Activated T-cell treated with anti-CD3 and anti-CD28 coated beads, Interleukin-2, amount 50 U/mL, for 72 hours (primary cell): ENCODE data around the gene KRT74. TPM values are rescaled to one million over a fixed set of nuclear protein-coding genes. Genes with fewer than 3 reads are reported as not detected.

ENCODE experiments used
- ATAC-seq, 2 donors: fragments of 150-1000 bp; cut with Tn5 transposase; replicated peaks in 1 of 2; 2 replicates each; pipeline ENCODE4 v1.10.0; 2021; ENCODE audit warnings: moderate library complexity in 2 of 2, mild to moderate bottlenecking in 1 of 2
- DNase-seq, 2 donors: peaks; one replicate each; pipeline ENCODE4 v3.0.0; 2021 to 2022; ENCODE audit warnings: mixed read lengths in 1 of 2
- H3K27ac Mint-ChIP-seq: one replicate; pipeline ENCODE4 v1.8.0; 2022; ENCODE audit warnings: mild to moderate bottlenecking, moderate library complexity, mixed read lengths
- H3K27me3 Mint-ChIP-seq: one replicate; pipeline ENCODE4 v1.8.0; 2022; ENCODE audit warnings: low read depth, mixed read lengths
- H3K36me3 Mint-ChIP-seq, 2 donors: one replicate each; pipeline ENCODE4 v1.8.0; 2022; ENCODE audit warnings: mixed read lengths in 2 of 2, mild to moderate bottlenecking in 1 of 2; ENCODE audit not compliant: insufficient read depth in 2 of 2
- H3K4me1 Mint-ChIP-seq: one replicate; pipeline ENCODE4 v1.8.0; 2022; ENCODE audit warnings: low read depth, mixed read lengths
- H3K4me3 Mint-ChIP-seq, 2 donors: one replicate each; pipeline ENCODE4 v1.8.0; 2022; ENCODE audit warnings: mild to moderate bottlenecking in 2 of 2, mixed read lengths in 2 of 2, moderate library complexity in 2 of 2
- H3K9me3 Mint-ChIP-seq, 2 donors: one replicate each; pipeline ENCODE4 v1.8.0; 2022; ENCODE audit warnings: mixed read lengths in 2 of 2
- total RNA-seq, 2 donors: library from RNA; stranded (reverse); gene quantifications; one replicate each; pipeline ENCODE4 v1.2.3, GENCODE V29; 2022

Gene KRT74
- total RNA-seq, 2 donors from 2014 or later, result 0.12 TPM; not detected in 1

DNA sequence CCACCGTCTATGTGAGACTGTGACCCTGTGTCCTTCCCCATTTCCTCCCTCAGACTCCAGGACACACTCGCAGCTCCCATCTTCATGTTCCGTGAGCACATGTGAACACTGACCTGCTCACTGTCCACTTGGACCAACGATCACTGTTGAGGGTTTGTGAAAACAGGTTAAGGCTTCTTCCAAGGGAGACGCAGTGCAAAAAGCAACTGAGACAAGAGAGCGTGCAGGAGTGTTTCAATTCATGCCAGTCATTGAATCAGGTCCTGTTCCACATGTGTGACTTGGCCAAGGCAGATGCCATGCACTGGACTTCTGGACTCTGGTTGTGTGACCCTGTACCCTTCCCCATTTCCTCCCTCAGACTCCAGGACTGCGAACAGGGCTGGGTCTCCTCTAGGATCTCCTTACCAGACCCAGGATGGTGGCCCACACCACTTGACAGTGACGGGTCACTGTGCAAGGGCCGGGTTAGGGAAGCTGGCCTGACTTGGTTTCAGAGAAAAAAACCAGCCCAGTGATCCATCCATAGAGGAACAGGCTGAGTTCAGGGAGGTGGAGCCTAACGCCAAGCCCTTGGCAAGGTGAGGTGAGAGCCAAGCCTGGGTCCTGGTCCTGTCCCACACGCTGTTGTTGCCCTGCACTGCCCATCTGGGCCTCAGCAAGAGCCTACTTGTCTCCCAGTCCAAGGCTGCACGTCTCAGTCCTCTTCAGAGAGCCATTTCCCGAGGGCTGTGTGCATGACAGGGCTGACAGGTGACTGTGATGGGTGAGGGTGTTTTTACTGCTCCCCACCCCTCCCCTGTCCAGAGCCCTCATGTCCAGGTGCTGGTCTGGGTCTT is 47.8 kb downstream of the KRT74 start:
- Mint-ChIP-seq H3K4me1 (peaks cover 6% of the 10 kb centered on the region), H3K9me3 (no peaks in the 10 kb centered on the region), H3K36me3 (no peaks in the 10 kb centered on the region), H3K4me3 (no peak overlapping the region), H3K27ac (no peak overlapping the region), H3K27me3 (no peaks in the 10 kb centered on the region)
- DNase-seq (no peak), ATAC-seq (no peak)

DNA sequence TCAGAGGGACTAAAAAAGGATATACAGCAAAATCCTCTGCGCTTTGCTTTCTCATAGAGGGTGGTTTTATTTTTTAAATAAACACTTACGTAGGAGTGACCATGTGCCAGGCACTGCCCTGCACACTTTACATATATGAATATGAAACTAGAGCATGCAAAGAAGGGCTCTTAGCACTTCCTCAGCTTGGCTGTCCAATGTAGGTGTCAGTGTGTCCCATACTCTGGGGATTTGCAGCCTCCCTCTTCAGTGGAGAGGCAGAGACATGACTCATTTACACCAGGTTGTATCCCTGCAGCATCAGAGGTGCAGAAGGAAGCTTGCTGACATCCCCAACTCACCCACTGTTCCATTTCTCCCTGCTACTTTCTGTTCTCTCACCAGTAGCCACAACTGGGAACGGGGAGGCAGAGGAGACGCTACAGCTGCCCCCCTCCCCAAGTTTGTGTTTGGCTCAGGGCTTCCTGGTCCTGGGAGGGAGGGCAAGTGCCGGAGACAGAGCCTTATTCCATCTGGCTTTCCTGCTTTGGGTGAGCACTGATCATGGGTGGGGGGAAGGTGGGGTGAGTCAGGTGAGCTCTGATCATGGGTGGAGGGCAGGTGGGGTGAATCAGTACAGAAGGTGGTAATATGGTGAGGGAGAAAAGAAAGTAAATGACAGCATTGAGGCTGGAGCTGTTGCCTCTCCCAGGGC is 48.6 kb downstream of the KRT74 start:
- H3K4me1 Mint-ChIP-seq, result peaks cover 6% of the 10 kb centered on the region
- DNase-seq (no peak), ATAC-seq (no peak)
- no peak overlapping the region for H3K4me3 Mint-ChIP-seq
- no peaks in the 10 kb centered on the region for H3K36me3 Mint-ChIP-seq
- no peak overlapping the region for H3K27ac Mint-ChIP-seq
- H3K9me3 Mint-ChIP-seq, result no peaks in the 10 kb centered on the region
- no peaks in the 10 kb centered on the region for H3K27me3 Mint-ChIP-seq

DNA sequence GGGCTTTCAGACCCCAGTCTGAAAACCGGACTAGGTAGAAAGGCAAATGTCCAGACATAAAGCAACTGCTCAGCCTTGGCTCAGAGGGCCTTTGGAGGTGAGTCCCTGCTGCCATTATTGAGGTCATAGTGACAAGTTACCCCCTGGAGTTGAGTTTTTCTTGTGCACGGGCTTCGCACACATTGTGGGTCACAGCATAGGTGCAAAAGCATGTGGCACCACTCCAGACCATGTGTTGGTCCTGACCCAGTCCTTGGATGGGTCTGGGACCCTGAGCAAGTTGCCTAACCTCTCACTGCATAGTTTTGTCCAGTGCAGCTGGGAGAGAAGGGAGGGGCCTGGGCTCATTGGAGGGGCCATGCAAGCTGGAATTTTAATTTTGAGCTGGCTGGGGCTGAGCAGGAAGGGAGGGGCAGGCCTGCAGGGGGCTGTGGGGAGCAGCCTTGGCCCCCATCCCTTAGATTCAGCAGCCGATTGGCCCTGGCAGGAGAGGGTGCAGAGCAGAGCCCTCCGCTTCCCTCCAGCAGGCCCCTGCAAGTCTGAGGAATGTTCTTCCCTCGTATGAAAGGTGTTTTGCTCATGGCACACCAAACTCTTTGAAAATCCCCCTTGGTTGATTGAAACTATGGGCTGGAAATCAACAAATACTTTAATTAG is 49.3 kb downstream of the KRT74 start:
- Mint-ChIP-seq H3K4me1 (peaks cover 6% of the 10 kb centered on the region), H3K36me3 (no peaks in the 10 kb centered on the region), H3K27me3 (no peaks in the 10 kb centered on the region), H3K9me3 (no peaks in the 10 kb centered on the region), H3K4me3 (no peak overlapping the region), H3K27ac (no peak overlapping the region)
- DNase-seq, result no peak
- no peak for ATAC-seq

DNA sequence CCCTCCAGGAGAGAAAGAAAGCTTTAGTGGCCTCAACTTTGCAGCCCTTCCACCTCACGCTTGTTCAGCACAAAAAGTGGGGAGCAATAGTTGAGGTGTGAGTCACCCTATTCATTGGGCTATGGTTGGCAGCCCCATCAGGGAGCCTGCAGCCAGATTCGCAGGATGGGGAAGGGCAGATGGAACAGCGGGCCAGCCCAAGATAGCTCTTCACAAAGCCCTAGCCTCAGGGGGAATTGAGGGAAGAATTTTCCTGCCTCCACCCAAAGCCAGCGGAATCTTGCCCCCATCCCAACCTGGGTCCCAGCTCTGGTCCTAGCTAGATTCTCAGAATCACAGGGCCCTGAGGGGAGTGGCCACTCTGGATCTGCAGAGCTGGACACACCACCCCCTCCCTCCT is 49.8 kb downstream of the KRT74 start:
- no peaks in the 10 kb centered on the region for H3K27me3 Mint-ChIP-seq
- ATAC-seq, result no peak
- no peaks in the 10 kb centered on the region for H3K36me3 Mint-ChIP-seq
- H3K4me3 Mint-ChIP-seq, result no peak overlapping the region
- DNase-seq, result no peak
- H3K4me1 Mint-ChIP-seq, result peaks cover 6% of the 10 kb centered on the region
- H3K9me3 Mint-ChIP-seq, result no peaks in the 10 kb centered on the region
- no peak overlapping the region for H3K27ac Mint-ChIP-seq

DNA sequence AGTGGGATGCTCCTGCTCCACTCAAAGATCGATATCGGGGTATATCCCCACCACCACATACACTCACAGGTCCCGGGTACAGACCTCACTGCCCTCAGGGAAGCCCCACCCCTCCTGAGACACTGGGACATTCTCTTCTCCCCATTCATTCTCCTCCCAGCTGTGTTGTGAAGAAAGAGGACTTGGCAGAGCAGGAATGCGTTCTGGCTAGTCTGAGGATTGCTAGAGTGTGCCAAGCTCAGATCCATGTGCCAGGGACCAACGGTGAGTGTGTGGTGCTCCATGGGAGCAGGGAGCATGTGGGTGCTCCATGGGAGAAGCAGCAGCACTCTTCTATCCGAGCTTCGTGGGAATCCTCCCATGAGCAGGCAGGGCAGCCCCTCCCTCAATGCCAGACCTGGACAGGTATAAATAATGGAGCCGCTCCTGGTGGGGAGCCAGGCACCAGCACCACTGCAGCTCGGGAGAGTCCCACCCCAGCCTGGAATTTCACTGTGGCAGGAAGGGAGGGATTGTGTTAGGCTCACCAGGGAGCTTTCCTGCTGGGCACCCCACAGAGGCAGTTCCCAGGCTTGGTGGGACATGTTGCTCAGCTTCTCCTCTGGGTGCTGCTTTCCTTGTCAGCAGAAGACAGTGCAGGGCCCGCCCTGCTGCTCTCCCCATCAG is 51.2 kb downstream of the KRT74 start:
- H3K27me3 Mint-ChIP-seq, result no peaks in the 10 kb centered on the region
- H3K4me1 Mint-ChIP-seq, result peaks cover 6% of the 10 kb centered on the region
- H3K9me3 Mint-ChIP-seq, result no peaks in the 10 kb centered on the region
- ATAC-seq, result no peak
- no peak overlapping the region for H3K27ac Mint-ChIP-seq
- no peak for DNase-seq
- no peak overlapping the region for H3K4me3 Mint-ChIP-seq
- no peaks in the 10 kb centered on the region for H3K36me3 Mint-ChIP-seq

DNA sequence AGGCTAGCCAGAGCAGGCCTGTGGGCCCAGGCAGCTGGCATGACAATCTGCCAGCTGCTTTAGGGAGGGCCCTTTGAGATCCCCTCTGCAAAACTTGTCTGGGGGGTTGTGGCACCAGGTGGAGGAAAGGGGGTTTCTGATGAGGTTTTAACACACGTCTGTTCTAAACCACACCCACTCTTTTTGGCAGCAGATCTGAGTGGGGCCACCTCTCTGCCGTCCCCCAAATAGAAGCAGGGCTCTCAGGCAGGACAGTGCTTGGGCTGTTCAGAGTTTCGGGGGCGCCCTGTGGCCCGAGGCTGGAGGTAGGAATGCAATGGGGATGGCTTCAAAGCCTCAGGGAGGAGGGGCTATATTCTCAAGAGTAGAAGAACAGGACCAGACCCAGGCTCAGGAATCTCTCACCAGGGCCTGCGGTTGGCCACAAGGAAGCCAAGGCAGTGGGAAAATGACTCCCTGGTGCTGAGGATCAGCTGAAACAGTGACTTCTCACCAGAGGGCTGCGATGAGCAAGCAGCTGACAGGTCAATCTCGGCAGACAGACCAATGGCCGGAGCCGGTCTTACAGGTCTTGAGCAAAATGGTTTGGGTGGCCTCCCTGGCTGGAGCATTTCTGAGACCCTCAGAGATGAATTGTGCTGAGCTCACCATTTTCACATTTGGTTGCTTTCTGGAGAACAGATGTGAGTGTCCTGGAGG is 51.9 kb downstream of the KRT74 start:
- H3K27ac Mint-ChIP-seq, result no peak overlapping the region
- no peak for DNase-seq
- no peak for ATAC-seq

DNA sequence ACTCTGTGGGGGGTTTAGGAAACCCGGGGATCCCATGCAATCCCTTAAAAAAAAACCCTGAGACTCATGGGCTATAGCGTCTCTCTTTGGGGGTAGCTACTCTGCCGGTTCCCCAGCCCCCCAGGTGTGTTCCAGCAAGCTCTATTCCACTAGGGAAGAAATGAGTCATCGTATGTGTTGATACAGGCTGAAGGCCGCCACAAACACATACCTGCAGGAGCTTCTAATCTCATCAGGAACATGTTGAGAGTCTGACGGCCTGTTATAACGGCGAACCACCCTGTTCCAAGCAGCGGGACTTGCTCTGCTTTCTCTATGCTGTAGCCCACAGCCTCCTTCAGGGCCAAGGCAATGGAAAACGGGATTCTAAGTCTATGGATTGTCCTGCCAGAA is 52.5 kb downstream of the KRT74 start:
- Mint-ChIP-seq H3K9me3 (no peaks in the 10 kb centered on the region), H3K4me3 (no peak overlapping the region), H3K27me3 (no peaks in the 10 kb centered on the region), H3K4me1 (no peaks in the 10 kb centered on the region), H3K36me3 (no peaks in the 10 kb centered on the region), H3K27ac (no peak overlapping the region)
- no peak for ATAC-seq
- no peak for DNase-seq

More for the DNA sequence above, 51.9 kb downstream of the KRT74 start:
- H3K36me3 Mint-ChIP-seq, result no peaks in the 10 kb centered on the region
- no peaks in the 10 kb centered on the region for H3K9me3 Mint-ChIP-seq
- no peak overlapping the region for H3K4me3 Mint-ChIP-seq
- H3K27me3 Mint-ChIP-seq, result no peaks in the 10 kb centered on the region
- peaks cover 2% of the 10 kb centered on the region for H3K4me1 Mint-ChIP-seq

DNA sequence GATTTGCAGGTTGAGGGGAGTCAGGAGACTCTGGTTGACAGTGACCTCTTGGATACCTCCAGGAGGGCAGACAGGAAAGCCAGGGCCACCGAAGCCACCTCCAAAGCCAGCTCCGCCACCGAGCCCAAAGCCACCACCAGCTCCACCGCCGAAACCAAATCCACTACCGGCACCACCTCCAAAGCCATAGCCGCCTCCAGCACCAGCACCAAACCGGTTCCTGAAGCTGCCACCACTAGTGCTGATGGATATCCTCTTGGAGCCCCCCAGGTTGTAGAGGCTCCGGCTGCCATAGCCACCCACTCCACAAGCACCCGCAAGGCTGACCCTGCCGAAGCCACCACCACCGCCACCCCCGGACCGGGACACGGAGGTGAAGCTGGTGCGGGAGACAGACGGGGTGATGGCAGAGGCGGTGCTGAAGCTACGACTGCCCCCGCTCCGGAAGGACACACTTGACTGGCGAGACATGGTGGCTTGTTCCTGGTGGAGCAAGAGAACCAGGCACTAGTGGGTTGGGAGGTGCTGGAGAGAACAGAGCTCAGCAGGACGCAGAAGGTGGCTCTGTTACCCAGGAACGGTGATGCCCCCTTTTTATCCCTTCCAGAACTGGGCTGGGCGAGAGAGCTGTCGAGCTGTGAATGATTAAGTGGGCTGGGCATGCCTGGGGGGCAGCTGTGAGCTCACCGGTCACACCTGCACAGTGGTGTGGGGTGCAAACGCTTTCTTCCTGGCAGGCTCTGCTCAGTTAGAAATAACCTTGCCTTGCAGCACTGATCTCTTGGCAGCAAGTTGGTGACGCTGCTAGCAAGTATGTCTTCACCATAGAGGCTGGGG is 53.6 kb downstream of the KRT74 start, which contains the start of gene KRT5:
Gene KRT5, minus strand, starts transcription at position 569 of the 837 bp plus-strand sequence. Its CDS starts 98 bp downstream, at position 471.
- no peak for ATAC-seq
- no peak for DNase-seq
- Mint-ChIP-seq H3K4me1 (no peaks in the 10 kb centered on the region), H3K36me3 (no peaks in the 10 kb centered on the region), H3K4me3 (no peak within 1 kb of the TSS), H3K27ac (no peak within 1 kb of the TSS), H3K9me3 (no peaks in the 10 kb centered on the region), H3K27me3 (no peaks in the 10 kb centered on the region)

DNA sequence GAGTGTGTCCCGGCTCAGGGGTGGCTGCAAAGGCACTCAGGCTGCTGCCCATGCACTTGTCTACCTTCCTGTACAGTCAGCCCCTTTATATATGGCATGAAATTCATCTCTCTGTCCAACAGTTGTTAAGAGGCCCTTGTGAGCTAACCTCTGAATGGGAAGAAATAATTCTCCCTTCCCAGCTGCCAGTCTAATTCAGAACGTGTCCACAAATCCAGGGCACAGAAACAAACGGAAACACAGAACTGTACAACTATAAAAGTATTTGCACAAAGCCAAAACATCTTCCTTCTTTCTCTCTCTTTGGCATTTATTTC is 54.3 kb downstream of the KRT74 start:
- no peak overlapping the region for H3K27ac Mint-ChIP-seq
- ATAC-seq, result no peak
- no peak for DNase-seq
- H3K4me1 Mint-ChIP-seq, result no peaks in the 10 kb centered on the region
- no peaks in the 10 kb centered on the region for H3K36me3 Mint-ChIP-seq
- no peak overlapping the region for H3K4me3 Mint-ChIP-seq
- no peaks in the 10 kb centered on the region for H3K27me3 Mint-ChIP-seq
- no peaks in the 10 kb centered on the region for H3K9me3 Mint-ChIP-seq

DNA sequence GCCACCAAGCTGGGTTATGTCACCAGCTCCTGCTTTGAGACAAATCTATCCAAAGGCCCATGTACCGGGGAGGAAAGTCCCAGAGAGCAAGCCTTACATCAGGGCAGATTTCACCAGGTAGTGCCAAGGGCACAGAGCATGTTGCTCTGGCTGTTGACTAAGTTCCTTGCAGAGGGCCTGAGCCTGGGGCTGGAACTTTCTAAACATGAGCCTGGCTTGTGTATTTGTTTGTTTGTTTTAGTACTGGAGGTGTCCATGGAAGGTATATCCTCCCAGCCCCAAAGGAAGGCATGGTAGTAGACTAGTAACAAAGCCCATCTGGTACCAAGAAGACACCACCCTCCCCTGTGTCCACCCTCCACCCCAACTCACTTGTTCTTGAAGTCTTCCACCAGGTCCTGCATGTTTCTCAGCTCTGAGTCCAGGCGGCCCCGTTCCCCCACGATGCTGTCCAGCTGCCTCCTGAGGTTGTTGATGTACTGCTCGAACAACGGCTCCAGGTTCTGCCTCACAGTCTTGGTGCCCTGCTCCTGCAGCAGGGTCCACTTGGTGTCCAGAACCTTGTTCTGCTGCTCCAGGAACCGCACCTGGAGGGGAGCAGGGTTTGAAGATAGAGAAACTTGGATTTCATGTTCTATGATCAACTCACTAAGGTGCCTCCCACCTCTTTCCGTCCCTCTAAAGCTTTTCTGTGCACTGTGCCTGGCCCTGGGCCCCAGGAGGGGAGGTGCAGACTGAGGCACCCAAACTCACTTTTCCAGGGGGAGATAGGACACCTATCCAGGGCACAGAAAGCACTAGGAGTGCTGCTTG is 54.9 kb downstream of the KRT74 start:
- H3K27me3 Mint-ChIP-seq, result no peaks in the 10 kb centered on the region
- H3K36me3 Mint-ChIP-seq, result no peaks in the 10 kb centered on the region
- DNase-seq, result no peak
- H3K9me3 Mint-ChIP-seq, result no peaks in the 10 kb centered on the region
- H3K27ac Mint-ChIP-seq, result no peak overlapping the region
- ATAC-seq, result no peak
- H3K4me3 Mint-ChIP-seq, result no peak overlapping the region
- no peaks in the 10 kb centered on the region for H3K4me1 Mint-ChIP-seq

DNA sequence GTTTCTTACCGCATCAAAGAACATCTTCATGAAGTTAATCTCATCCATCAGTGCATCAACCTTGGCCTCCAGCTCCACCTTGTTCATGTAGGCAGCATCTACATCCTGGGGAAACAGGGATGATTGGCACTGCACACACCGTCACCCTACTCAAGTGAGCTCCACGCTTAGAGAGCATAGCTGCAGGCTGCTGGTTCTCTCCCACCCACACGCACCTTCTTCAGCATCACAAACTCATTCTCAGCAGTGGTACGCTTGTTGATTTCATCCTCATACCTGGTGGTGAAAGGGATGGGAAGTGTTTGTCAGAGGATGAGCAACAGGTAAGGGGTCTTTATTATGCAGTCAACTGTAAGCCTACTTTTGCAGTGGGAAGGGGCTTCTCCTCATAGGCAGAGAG is 55.8 kb downstream of the KRT74 start:
- no peak for ATAC-seq
- DNase-seq, result no peak
- H3K27ac Mint-ChIP-seq, result no peak overlapping the region
- H3K27me3 Mint-ChIP-seq, result peaks cover 2% of the 10 kb centered on the region
- no peak overlapping the region for H3K4me3 Mint-ChIP-seq
- no peaks in the 10 kb centered on the region for H3K36me3 Mint-ChIP-seq
- no peaks in the 10 kb centered on the region for H3K9me3 Mint-ChIP-seq
- H3K4me1 Mint-ChIP-seq, result no peaks in the 10 kb centered on the region
